SK-N-SH treated with all-trans-retinoic acid at 6 μM for 48 hours (cell line): ENCODE data around the gene ZMIZ1.

Experiments
- ATAC-seq: fragments of 200-7000 bp; cut with Tn5 transposase; 3 replicates; pipeline ENCODE4 v1.9.1; 2020; ENCODE audit warnings: mild to moderate bottlenecking, moderate library complexity
- BACH2 ChIP-seq: fragments of 250-450 bp; sonication (Bioruptor Pico); IDR thresholded peaks from 2 replicates; pipeline ENCODE4 v1.9.0; 2021; ENCODE audit warnings: mild to moderate bottlenecking, borderline replicate concordance
- CREB5 ChIP-seq: fragments of 250-450 bp; sonication (Bioruptor Pico); IDR thresholded peaks from 2 replicates; pipeline ENCODE4 v1.5.1; 2020; ENCODE audit warnings: low read depth, mild to moderate bottlenecking, moderate library complexity
- CSDC2 ChIP-seq: fragments of 250-450 bp; sonication (Bioruptor Pico); IDR thresholded peaks from 2 replicates; pipeline ENCODE4 v1.5.0; 2020; ENCODE audit warnings: mild to moderate bottlenecking, moderate library complexity
- GLIS3 ChIP-seq: fragments of 250-450 bp; sonication (Bioruptor Pico); IDR thresholded peaks from 2 replicates; pipeline ENCODE4 v1.5.0; 2020; ENCODE audit warnings: mild to moderate bottlenecking, moderate library complexity
- ISL1 ChIP-seq: fragments of 250-450 bp; sonication (Bioruptor Pico); IDR thresholded peaks from 2 replicates; pipeline ENCODE4 v2.1.2; 2022; ENCODE audit warnings: mild to moderate bottlenecking, moderate library complexity
- OSR1 ChIP-seq: fragments of 250-450 bp; sonication (Bioruptor Pico); IDR thresholded peaks from 2 replicates; pipeline ENCODE4 v1.8.0; 2022; ENCODE audit warnings: moderate library complexity, mild to moderate bottlenecking, inconsistent platforms
- POU6F1 ChIP-seq: fragments of 250-450 bp; sonication (Bioruptor Pico); IDR thresholded peaks from 2 replicates; pipeline ENCODE4 v1.8.0; 2021; ENCODE audit warnings: low read depth, mild to moderate bottlenecking, moderate library complexity, borderline replicate concordance
- PPARA ChIP-seq: fragments of 250-450 bp; sonication (Bioruptor Pico); IDR thresholded peaks from 2 replicates; pipeline ENCODE4 v1.5.0; 2020; ENCODE audit warnings: mild to moderate bottlenecking, borderline replicate concordance
- RARB ChIP-seq: fragments of 250-450 bp; sonication (Bioruptor Pico); IDR thresholded peaks from 2 replicates; pipeline ENCODE4 v1.8.0; 2021; ENCODE audit warnings: mild to moderate bottlenecking, moderate library complexity
- SNAI2 ChIP-seq: fragments of 250-450 bp; sonication (Bioruptor Pico); IDR thresholded peaks from 2 replicates; pipeline ENCODE4 v1.5.0; 2020; ENCODE audit warnings: mild to moderate bottlenecking, moderate library complexity
- TCF4 ChIP-seq: fragments of 250-450 bp; sonication (Bioruptor Pico); IDR thresholded peaks from 2 replicates; pipeline ENCODE4 v1.8.0; 2021; ENCODE audit warnings: mild to moderate bottlenecking, moderate library complexity, borderline replicate concordance
- TOX ChIP-seq: fragments of 250-450 bp; sonication (Bioruptor Pico); IDR thresholded peaks from 2 replicates; pipeline ENCODE4 v1.8.0; 2021; ENCODE audit warnings: mild to moderate bottlenecking, moderate library complexity, borderline replicate concordance
- ZC3H10 ChIP-seq: fragments of 250-450 bp; sonication (Bioruptor Pico); IDR thresholded peaks from 2 replicates; pipeline ENCODE4 v1.5.1; 2021; ENCODE audit warnings: mild to moderate bottlenecking, moderate library complexity
- ZFP3 ChIP-seq: fragments of 250-450 bp; sonication (Bioruptor Pico); IDR thresholded peaks from 2 replicates; pipeline ENCODE4 v1.5.0; 2020; ENCODE audit warnings: mild to moderate bottlenecking, moderate library complexity
- ZFP30 ChIP-seq: fragments of 450-650 bp; formaldehyde crosslinking; IDR thresholded peaks from 2 replicates; pipeline ENCODE4 v1.5.0; 2022; ENCODE audit warnings: mild to moderate bottlenecking, moderate library complexity
- ZNF565 ChIP-seq: fragments of 450-650 bp; formaldehyde crosslinking; conservative IDR thresholded peaks from 2 replicates; pipeline ENCODE4 v1.5.0; 2020; ENCODE audit warnings: low read depth, mild to moderate bottlenecking, moderate library complexity
- ZNF70 ChIP-seq: fragments of 450-650 bp; formaldehyde crosslinking; IDR thresholded peaks from 2 replicates; pipeline ENCODE4 v1.5.0; 2020; ENCODE audit warnings: mild to moderate bottlenecking, moderate library complexity
- ZNF8 ChIP-seq: fragments of 450-650 bp; formaldehyde crosslinking; IDR thresholded peaks from 2 replicates; pipeline ENCODE4 v1.5.0; 2020; ENCODE audit warnings: mild to moderate bottlenecking, moderate library complexity
- TF ChIP-seq, protein P1 (sequence below): fragments of 250-450 bp; sonication (Bioruptor Pico); IDR thresholded peaks from 2 replicates; pipeline ENCODE4 v1.5.0; 2020; ENCODE audit warnings: mild to moderate bottlenecking, moderate library complexity
- TF ChIP-seq, protein P2 (sequence below): fragments of 250-450 bp; sonication (Bioruptor Pico); IDR thresholded peaks from 2 replicates; pipeline ENCODE4 v1.5.1; 2021; ENCODE audit warnings: mild to moderate bottlenecking, moderate library complexity

The ZMIZ1 gene

GRCh38 chr10:79221110-79222051, 152.6 kb downstream of the ZMIZ1 start (continued):
- no peak for TF ChIP-seq POU6F1 (CRISPR knock-in tag)

GRCh38 chr10:79222186-79222585, 153.4 kb downstream of the ZMIZ1 start:
- ATAC-seq = no peak
- TF ChIP-seq ZFP3 (CRISPR knock-in tag) (0 out of 2 replicates have a peak, but pooled peaks have one; percentile 16), ZFP30 (CRISPR knock-in tag) (no peak), TCF4 (CRISPR knock-in tag) (no peak), POU6F1 (CRISPR knock-in tag) (no peak)
- TF ChIP-seq, protein P1, sequence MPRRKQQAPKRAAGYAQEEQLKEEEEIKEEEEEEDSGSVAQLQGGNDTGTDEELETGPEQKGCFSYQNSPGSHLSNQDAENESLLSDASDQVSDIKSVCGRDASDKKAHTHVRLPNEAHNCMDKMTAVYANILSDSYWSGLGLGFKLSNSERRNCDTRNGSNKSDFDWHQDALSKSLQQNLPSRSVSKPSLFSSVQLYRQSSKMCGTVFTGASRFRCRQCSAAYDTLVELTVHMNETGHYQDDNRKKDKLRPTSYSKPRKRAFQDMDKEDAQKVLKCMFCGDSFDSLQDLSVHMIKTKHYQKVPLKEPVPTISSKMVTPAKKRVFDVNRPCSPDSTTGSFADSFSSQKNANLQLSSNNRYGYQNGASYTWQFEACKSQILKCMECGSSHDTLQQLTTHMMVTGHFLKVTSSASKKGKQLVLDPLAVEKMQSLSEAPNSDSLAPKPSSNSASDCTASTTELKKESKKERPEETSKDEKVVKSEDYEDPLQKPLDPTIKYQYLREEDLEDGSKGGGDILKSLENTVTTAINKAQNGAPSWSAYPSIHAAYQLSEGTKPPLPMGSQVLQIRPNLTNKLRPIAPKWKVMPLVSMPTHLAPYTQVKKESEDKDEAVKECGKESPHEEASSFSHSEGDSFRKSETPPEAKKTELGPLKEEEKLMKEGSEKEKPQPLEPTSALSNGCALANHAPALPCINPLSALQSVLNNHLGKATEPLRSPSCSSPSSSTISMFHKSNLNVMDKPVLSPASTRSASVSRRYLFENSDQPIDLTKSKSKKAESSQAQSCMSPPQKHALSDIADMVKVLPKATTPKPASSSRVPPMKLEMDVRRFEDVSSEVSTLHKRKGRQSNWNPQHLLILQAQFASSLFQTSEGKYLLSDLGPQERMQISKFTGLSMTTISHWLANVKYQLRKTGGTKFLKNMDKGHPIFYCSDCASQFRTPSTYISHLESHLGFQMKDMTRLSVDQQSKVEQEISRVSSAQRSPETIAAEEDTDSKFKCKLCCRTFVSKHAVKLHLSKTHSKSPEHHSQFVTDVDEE = no peak
- TF ChIP-seq, protein P2, sequence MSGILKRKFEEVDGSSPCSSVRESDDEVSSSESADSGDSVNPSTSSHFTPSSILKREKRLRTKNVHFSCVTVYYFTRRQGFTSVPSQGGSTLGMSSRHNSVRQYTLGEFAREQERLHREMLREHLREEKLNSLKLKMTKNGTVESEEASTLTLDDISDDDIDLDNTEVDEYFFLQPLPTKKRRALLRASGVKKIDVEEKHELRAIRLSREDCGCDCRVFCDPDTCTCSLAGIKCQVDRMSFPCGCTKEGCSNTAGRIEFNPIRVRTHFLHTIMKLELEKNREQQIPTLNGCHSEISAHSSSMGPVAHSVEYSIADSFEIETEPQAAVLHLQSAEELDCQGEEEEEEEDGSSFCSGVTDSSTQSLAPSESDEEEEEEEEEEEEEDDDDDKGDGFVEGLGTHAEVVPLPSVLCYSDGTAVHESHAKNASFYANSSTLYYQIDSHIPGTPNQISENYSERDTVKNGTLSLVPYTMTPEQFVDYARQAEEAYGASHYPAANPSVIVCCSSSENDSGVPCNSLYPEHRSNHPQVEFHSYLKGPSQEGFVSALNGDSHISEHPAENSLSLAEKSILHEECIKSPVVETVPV (CRISPR knock-in tag) = no peak

GRCh38 chr10:79223091-79224048, 154.6 kb downstream of the ZMIZ1 start:
- peak; percentile 50 for ATAC-seq
- peak; percentile 89 for TF ChIP-seq TCF4 (CRISPR knock-in tag)
- TF ChIP-seq GLIS3 (CRISPR knock-in tag) = no peak
- 0 out of 2 replicates have a peak, but pooled peaks have one; percentile 4 for TF ChIP-seq ZNF8 (CRISPR knock-in tag)
- no peak for TF ChIP-seq BACH2 (CRISPR knock-in tag)
- no peak for TF ChIP-seq RARB
- no peak for TF ChIP-seq ZFP3 (CRISPR knock-in tag)
- no peak for TF ChIP-seq PPARA (CRISPR knock-in tag)
- no peak for TF ChIP-seq ZFP30 (CRISPR knock-in tag)
- TF ChIP-seq CSDC2 (CRISPR knock-in tag) = no peak
- TF ChIP-seq SNAI2 = peak; percentile 55; the same call in 1 of the 2 replicates
- TF ChIP-seq ZC3H10 (CRISPR knock-in tag) = peak; percentile 30; the same call in 1 of the 2 replicates
- no peak for TF ChIP-seq OSR1 (CRISPR knock-in tag)
- peak; percentile 73 for TF ChIP-seq ZNF565 (CRISPR knock-in tag)
- peak; percentile 75 for TF ChIP-seq ZNF70
- no peak for TF ChIP-seq CREB5 (CRISPR knock-in tag)
- TF ChIP-seq POU6F1 (CRISPR knock-in tag) = no peak
- TF ChIP-seq, protein P1 = peak; percentile 96
- TF ChIP-seq ISL1 = peak; percentile 65
- TF ChIP-seq TOX (CRISPR knock-in tag) = no peak
